Breast epithelium (tissue), 4 donors: Measurements from ENCODE around the gene RNASE7. TPM values are rescaled to one million over a fixed set of nuclear protein-coding genes. Genes with fewer than 3 reads are reported as not detected.
A peak's percentile ranks its signal among the peaks of the same experiment; 100 is the strongest.

ENCODE experiments used
- DNase-seq, 2 donors: peaks; one replicate each; pipeline ENCODE4 v3.0.0-alpha.2; 2019; ENCODE audit warnings: low spot score in 2 of 2
- H3K27ac ChIP-seq, 2 donors: fragments of 200-600 bp; sonication (generic) in 1 of 2; one replicate each; pipeline ENCODE4 v1.5.1; 2016 to 2019; ENCODE audit warnings: mild to moderate bottlenecking in 1 of 2
- H3K27me3 ChIP-seq, 2 donors: fragments of 200-600 bp; sonication (generic) in 1 of 2; one replicate each; pipeline versions ENCODE4 v1.5.1 to v1.6.0; 2017 to 2019; ENCODE audit warnings: control low read depth in 1 of 2, mild to moderate bottlenecking in 1 of 2
- H3K36me3 ChIP-seq: fragments of 200-600 bp; one replicate; pipeline ENCODE4 v1.5.1; 2019
- H3K4me1 ChIP-seq, 2 donors: fragments of 200-600 bp; sonication (generic); one replicate each; pipeline ENCODE4 v1.5.1; 2016 to 2019; ENCODE audit warnings: control low read depth in 1 of 2
- H3K4me3 ChIP-seq, 3 donors: fragments of 200-600 bp; sonication (generic); 1 replicate in 2 of 3; 2 replicates in 1 of 3; pipeline ENCODE4 v1.5.1; 2016 to 2019; ENCODE audit warnings: mild to moderate bottlenecking in 3 of 3, moderate library complexity in 2 of 3
- H3K9me3 ChIP-seq, 2 donors: fragments of 200-600 bp; sonication (generic) in 1 of 2; one replicate each; pipeline ENCODE4 v1.5.1; 2016 to 2019; ENCODE audit warnings: control low read depth in 1 of 2
- CTCF ChIP-seq, 3 donors: fragments of 450-650 bp; IDR thresholded peaks; one replicate each; pipeline ENCODE4 v1.5.1; 2016 to 2017; ENCODE audit warnings: antibody characterized with exemption in 3 of 3, mild to moderate bottlenecking in 3 of 3, moderate library complexity in 3 of 3
- POLR2A ChIP-seq: fragments of 450-650 bp; IDR thresholded peaks from one replicate; pipeline ENCODE4 v1.6.1; 2016; ENCODE audit warnings: antibody characterized with exemption, mild to moderate bottlenecking, moderate library complexity
- POLR2AphosphoS5 ChIP-seq, 3 donors: sonication (generic); formaldehyde crosslinking; IDR thresholded peaks; one replicate each; pipeline ENCODE4 v1.6.1; 2017; ENCODE audit warnings: antibody characterized with exemption in 3 of 3
- intact Hi-C: fragments of 100-400 bp; cut with DNase I; formaldehyde crosslinking; loops from one replicate; pipeline ENCODE4 v1.15.1; 2023; ENCODE audit warnings: low total_unique reads
- total RNA-seq, 3 donors: library from RNA; depleted of rRNA; stranded (reverse); fragments of >200 nt; gene quantifications; one replicate each; pipeline ENCODE4 v1.1.0, GENCODE V29; 2016

The RNASE7 gene
- total RNA-seq, 3 donors from 2014 or later = 1.6 to 3.1 TPM; not detected in 1

GRCh38 chr14:21087294-21088091 lies 45.3 kb downstream of the RNASE7 start:
- TF ChIP-seq CTCF (IDR thresholded peaks at IDR 0.05) (no peak), POLR2A (no peak), POLR2AphosphoS5 (IDR thresholded peaks at IDR 0.05) (no peak)
- Histone ChIP-seq H3K4me1 (no peaks in the 10 kb centered on the region), H3K9me3 (no peaks in the 10 kb centered on the region), H3K36me3 (peaks cover 5% of the 10 kb centered on the region), H3K27ac (peak overlapping the region in 1 of 2 donors; percentile 62), H3K4me3 (no peak overlapping the region), H3K27me3 (no peaks in the 10 kb centered on the region)
- intact Hi-C loops = no loop called here
- DNase-seq = no peak

GRCh38 chr14:21088687-21089086 lies 46.5 kb downstream of the RNASE7 start:
- H3K4me1 ChIP-seq = no peaks in the 10 kb centered on the region
- TF ChIP-seq POLR2A (no peak), CTCF (IDR thresholded peaks at IDR 0.05) (no peak), POLR2AphosphoS5 (IDR thresholded peaks at IDR 0.05) (no peak)
- intact Hi-C loops = no loop called here
- H3K4me3 ChIP-seq = no peak overlapping the region
- peaks cover 5% of the 10 kb centered on the region for H3K36me3 ChIP-seq
- no peak overlapping the region for H3K27ac ChIP-seq
- no peaks in the 10 kb centered on the region for H3K27me3 ChIP-seq
- no peaks in the 10 kb centered on the region for H3K9me3 ChIP-seq
- no peak for DNase-seq

- no peak overlapping the region for H3K4me3 ChIP-seq
- intact Hi-C loops = no loop called here
- H3K36me3 ChIP-seq = peaks cover 5% of the 10 kb centered on the region
- no peak for TF ChIP-seq POLR2A
- no peak for TF ChIP-seq POLR2AphosphoS5 (IDR thresholded peaks at IDR 0.05)
- no peak for DNase-seq
- H3K9me3 ChIP-seq = no peaks in the 10 kb centered on the region
- peak overlapping the region; percentile 21 to 25 for H3K27ac ChIP-seq
- H3K4me1 ChIP-seq = no peaks in the 10 kb centered on the region
- no peaks in the 10 kb centered on the region for H3K27me3 ChIP-seq
These were observed 47.1 kb downstream of the RNASE7 start for GRCh38 chr14:21089271-21089670.

- Histone ChIP-seq H3K4me1 (no peaks in the 10 kb centered on the region), H3K27me3 (no peaks in the 10 kb centered on the region), H3K27ac (peak overlapping the region; percentile 21 to 25), H3K36me3 (peaks cover 5% of the 10 kb centered on the region), H3K4me3 (no peak overlapping the region), H3K9me3 (no peaks in the 10 kb centered on the region)
- no peak for TF ChIP-seq POLR2AphosphoS5 (IDR thresholded peaks at IDR 0.05)
- no peak for TF ChIP-seq CTCF (IDR thresholded peaks at IDR 0.05)
- TF ChIP-seq POLR2A = no peak
- no peak for DNase-seq
- intact Hi-C loops = loop anchor here (5.0 kb wide), 1 partner anchor 73 kb away; no protein-coding TSS in a partner anchor
These were observed 47.7 kb downstream of the RNASE7 start for GRCh38 chr14:21089877-21090193.

DNA sequence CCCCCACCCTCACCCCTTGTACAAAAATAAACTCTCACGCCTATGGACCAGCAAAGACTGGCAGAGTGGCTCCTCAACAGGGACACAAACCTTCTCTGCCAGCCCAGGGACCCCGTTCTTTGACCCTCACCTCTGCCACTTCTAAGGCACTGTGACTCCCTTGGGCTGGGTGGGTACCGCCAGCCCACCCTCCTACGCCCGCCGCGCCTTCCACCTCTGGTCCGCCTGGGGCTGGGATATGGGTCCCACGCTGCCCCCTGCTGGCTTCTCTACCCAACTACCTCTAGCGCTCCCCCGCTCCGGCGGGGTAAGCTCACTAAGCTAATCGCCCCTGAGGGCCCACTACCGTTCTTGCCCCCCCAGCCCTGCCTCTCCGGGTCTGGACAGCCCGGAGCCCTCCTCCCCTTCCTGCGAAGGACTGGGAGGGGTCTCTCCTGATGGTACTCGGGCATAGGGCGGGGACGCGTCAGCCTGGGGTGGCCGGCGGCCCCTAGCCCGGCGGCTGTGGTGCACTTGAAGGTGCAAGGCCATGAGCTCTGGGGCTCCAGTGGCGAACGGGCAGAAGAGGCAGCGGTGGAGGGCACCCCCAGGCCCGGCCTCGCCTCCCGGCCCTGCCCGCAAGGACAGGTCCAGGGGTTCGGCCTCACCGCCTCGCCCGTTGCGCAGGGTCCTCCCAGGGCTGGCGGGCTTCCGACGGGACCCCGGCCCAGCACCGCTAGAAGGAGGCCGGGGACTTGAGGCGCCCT lies 48.2 kb downstream of the RNASE7 start:
- H3K27me3 ChIP-seq = no peaks in the 10 kb centered on the region
- H3K4me1 ChIP-seq = no peaks in the 10 kb centered on the region
- TF ChIP-seq CTCF (IDR thresholded peaks at IDR 0.05) (peak in 2 of 3 donors; percentile 37 to 44), POLR2A (no peak)
- H3K36me3 ChIP-seq = peaks cover 5% of the 10 kb centered on the region
- no peak for DNase-seq
- no peaks in the 10 kb centered on the region for H3K9me3 ChIP-seq
- peak overlapping the region; percentile 12 to 25 for H3K27ac ChIP-seq
- no peak overlapping the region for H3K4me3 ChIP-seq
- intact Hi-C loops = loop anchor here (5.0 kb wide), 1 partner anchor 73 kb away; no protein-coding TSS in a partner anchor
